Measurements from ENCODE around the gene PRKAG2.

PRKAG2 gene

GRCh38 chr7:151835636-151836035 is 41.3 kb downstream of the PRKAG2 start:
- Histone ChIP-seq H3K4me1 (no peaks in the 10 kb centered on the region), H3K36me3 (ENCODE audit: control insufficient read depth, insufficient read depth, low read length) (no peaks in the 10 kb centered on the region), H3K9me3 (ENCODE audit: control insufficient read depth, low read length) (no peaks in the 10 kb centered on the region), H3K27ac (no peak overlapping the region), H3K4me3 (ENCODE audit: low read depth, low read length) (no peak overlapping the region), H3K79me2 (no peaks in the 10 kb centered on the region), H3K27me3 (ENCODE audit: control insufficient read depth, insufficient read depth, low read length) (no peaks in the 10 kb centered on the region), H2AFZ (no peak overlapping the region), H3K4me2 (ENCODE audit: low read length) (no peak overlapping the region), H3K9ac (no peak overlapping the region)
- TF ChIP-seq, protein P1, sequence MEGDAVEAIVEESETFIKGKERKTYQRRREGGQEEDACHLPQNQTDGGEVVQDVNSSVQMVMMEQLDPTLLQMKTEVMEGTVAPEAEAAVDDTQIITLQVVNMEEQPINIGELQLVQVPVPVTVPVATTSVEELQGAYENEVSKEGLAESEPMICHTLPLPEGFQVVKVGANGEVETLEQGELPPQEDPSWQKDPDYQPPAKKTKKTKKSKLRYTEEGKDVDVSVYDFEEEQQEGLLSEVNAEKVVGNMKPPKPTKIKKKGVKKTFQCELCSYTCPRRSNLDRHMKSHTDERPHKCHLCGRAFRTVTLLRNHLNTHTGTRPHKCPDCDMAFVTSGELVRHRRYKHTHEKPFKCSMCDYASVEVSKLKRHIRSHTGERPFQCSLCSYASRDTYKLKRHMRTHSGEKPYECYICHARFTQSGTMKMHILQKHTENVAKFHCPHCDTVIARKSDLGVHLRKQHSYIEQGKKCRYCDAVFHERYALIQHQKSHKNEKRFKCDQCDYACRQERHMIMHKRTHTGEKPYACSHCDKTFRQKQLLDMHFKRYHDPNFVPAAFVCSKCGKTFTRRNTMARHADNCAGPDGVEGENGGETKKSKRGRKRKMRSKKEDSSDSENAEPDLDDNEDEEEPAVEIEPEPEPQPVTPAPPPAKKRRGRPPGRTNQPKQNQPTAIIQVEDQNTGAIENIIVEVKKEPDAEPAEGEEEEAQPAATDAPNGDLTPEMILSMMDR (IDR thresholded peaks at IDR 0.05): no peak

DNA sequence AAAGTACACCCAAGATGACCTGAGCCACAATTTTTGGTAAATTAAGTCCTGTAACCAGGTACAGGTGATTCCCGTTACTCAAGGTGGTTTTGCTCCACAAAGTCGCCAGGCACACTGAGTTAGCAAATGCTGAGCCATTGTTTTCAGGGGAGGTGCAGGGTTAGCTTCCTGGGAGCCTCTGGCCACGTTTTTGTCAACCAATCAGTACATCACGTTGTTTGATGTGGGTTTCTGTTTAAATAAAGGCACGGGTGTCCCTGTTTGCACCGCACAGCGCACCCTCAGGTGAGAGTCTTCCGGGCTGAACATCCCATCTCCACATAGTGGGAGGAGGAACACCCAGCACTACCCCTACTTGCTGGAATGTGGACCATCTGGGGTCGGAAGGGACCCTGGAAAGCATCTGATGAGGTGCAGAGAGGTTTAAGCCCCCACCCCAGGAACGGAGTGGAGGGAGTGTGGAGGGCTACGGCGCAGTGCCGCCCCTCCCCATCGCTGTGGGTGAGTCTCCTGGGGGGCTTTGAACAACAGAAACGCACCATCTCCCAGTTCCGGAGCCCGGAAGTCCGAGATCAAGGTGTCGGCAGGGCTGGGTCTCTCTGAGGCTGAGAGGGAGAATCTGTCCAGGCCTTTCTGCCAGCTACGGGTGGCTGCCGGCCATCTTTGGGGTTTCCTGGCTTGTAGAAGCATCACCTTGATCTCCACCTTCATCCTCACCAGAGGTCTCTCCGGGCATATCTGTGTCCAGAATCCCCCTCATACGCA is 42.5 kb downstream of the PRKAG2 start:
- no peak overlapping the region for H2AFZ ChIP-seq
- H3K4me3 ChIP-seq (ENCODE audit: low read depth, low read length): no peak overlapping the region
- H3K27ac ChIP-seq: no peak overlapping the region
- no peaks in the 10 kb centered on the region for H3K9me3 ChIP-seq (ENCODE audit: control insufficient read depth, low read length)
- TF ChIP-seq, protein P1 (IDR thresholded peaks at IDR 0.05): no peak
- no peak overlapping the region for H3K9ac ChIP-seq
- H3K79me2 ChIP-seq: no peaks in the 10 kb centered on the region
- no peaks in the 10 kb centered on the region for H3K27me3 ChIP-seq (ENCODE audit: control insufficient read depth, insufficient read depth, low read length)
- no peaks in the 10 kb centered on the region for H3K4me1 ChIP-seq
- H3K36me3 ChIP-seq (ENCODE audit: control insufficient read depth, insufficient read depth, low read length): no peaks in the 10 kb centered on the region
- no peak overlapping the region for H3K4me2 ChIP-seq (ENCODE audit: low read length)

DNA sequence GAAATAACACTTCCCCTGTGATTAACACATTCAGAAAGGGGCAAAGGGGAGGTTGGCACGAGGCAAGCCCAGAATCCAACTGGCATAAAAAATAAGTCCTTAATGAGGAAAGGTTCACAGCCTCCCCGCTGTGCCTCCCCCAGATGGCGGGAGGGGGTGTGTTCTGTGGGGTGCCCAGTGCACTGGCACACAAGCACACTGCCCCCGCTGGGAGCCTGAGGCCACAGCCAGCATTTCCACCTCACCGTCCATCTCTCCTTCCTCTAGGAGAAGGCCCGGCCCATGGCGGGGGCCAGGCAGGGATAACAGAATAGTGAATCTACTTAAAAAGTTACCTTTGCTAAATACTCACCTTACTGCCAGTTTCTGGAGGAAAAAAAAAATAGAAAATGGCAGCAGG is 43.2 kb downstream of the PRKAG2 start:
- Histone ChIP-seq H2AFZ (no peak overlapping the region), H3K27ac (no peak overlapping the region), H3K27me3 (ENCODE audit: control insufficient read depth, insufficient read depth, low read length) (no peaks in the 10 kb centered on the region), H3K9me3 (ENCODE audit: control insufficient read depth, low read length) (no peaks in the 10 kb centered on the region), H3K36me3 (ENCODE audit: control insufficient read depth, insufficient read depth, low read length) (no peaks in the 10 kb centered on the region), H3K79me2 (no peaks in the 10 kb centered on the region), H3K4me3 (ENCODE audit: low read depth, low read length) (no peak overlapping the region), H3K4me2 (ENCODE audit: low read length) (no peak overlapping the region), H3K4me1 (no peaks in the 10 kb centered on the region), H3K9ac (no peak overlapping the region)
- TF ChIP-seq, protein P1 (IDR thresholded peaks at IDR 0.05): no peak

- Histone ChIP-seq H2AFZ (no peak overlapping the region), H3K9ac (no peak overlapping the region), H3K4me2 (ENCODE audit: low read length) (no peak overlapping the region), H3K4me1 (no peaks in the 10 kb centered on the region), H3K36me3 (ENCODE audit: control insufficient read depth, insufficient read depth, low read length) (no peaks in the 10 kb centered on the region), H3K27me3 (ENCODE audit: control insufficient read depth, insufficient read depth, low read length) (no peaks in the 10 kb centered on the region), H3K79me2 (no peaks in the 10 kb centered on the region), H3K27ac (no peak overlapping the region), H3K9me3 (ENCODE audit: control insufficient read depth, low read length) (no peaks in the 10 kb centered on the region), H3K4me3 (ENCODE audit: low read depth, low read length) (no peak overlapping the region)
- TF ChIP-seq, protein P1 (IDR thresholded peaks at IDR 0.05): no peak
Observed at GRCh38 chr7:151833213-151833651, 43.7 kb downstream of the PRKAG2 start.

DNA sequence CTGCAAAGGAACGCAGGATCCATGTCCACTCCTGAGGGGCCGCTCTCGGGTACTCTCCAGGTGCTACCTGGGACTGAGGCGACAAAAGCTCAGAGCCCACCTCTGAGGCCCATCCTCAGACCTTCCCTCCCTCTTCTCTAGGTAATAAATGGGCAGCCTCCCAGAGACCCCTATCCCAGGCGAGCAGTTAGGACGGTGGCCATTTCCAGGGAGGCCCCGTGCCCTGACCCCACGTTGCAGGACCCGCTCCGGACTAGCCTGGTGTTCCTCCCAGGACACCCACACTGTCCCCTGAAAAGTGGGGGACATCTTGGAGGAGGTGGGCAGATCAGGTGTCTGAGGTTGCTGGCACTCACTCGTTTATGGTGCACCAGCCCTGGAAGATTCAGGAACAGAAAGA is 44.3 kb downstream of the PRKAG2 start:
- no peaks in the 10 kb centered on the region for H3K4me1 ChIP-seq
- H3K4me2 ChIP-seq (ENCODE audit: low read length): no peak overlapping the region
- no peaks in the 10 kb centered on the region for H3K9me3 ChIP-seq (ENCODE audit: control insufficient read depth, low read length)
- no peak overlapping the region for H2AFZ ChIP-seq
- no peak overlapping the region for H3K4me3 ChIP-seq (ENCODE audit: low read depth, low read length)
- TF ChIP-seq, protein P1 (IDR thresholded peaks at IDR 0.05): no peak
- H3K27me3 ChIP-seq (ENCODE audit: control insufficient read depth, insufficient read depth, low read length): no peaks in the 10 kb centered on the region
- no peak overlapping the region for H3K9ac ChIP-seq
- H3K27ac ChIP-seq: no peak overlapping the region
- no peaks in the 10 kb centered on the region for H3K36me3 ChIP-seq (ENCODE audit: control insufficient read depth, insufficient read depth, low read length)
- no peaks in the 10 kb centered on the region for H3K79me2 ChIP-seq
